Lung (tissue), 12 donors: ENCODE data around the gene DNAAF1. TPM values are rescaled to one million over a fixed set of nuclear protein-coding genes. Genes with fewer than 3 reads are reported as not detected.

Experiments
- ATAC-seq: fragments of 200-7000 bp; cut with Tn5 transposase; one replicate; pipeline ENCODE4 v1.9.1; 2020; ENCODE audit warnings: moderate number of reproducible peaks; ENCODE audit not compliant: insufficient read depth, low FRiP score
- DNase-seq, 3 donors: peaks; one replicate each; pipeline ENCODE4 v3.0.0-alpha.2; 2013 to 2017
- H3K27ac ChIP-seq, 2 donors: one replicate each; pipeline ENCODE4 v1.5.1; 2013; ENCODE audit warnings: mild to moderate bottlenecking in 2 of 2, moderate library complexity in 2 of 2, control low read depth in 1 of 2, inconsistent platforms in 1 of 2, low read depth in 1 of 2, low read length in 1 of 2
- H3K27me3 ChIP-seq, 3 donors: one replicate each; pipeline ENCODE4 v1.5.1; 2013; ENCODE audit warnings: low read length in 2 of 3; ENCODE audit not compliant: control insufficient read depth in 3 of 3, insufficient read depth in 3 of 3
- H3K36me3 ChIP-seq, 4 donors: one replicate each; pipeline ENCODE4 v1.5.1; 2013; ENCODE audit warnings: low read length in 4 of 4, mild to moderate bottlenecking in 1 of 4, moderate library complexity in 1 of 4; ENCODE audit not compliant: control insufficient read depth in 4 of 4, insufficient read depth in 4 of 4
- H3K4me1 ChIP-seq, 5 donors: one replicate each; pipeline ENCODE4 v1.5.1; 2013; ENCODE audit warnings: low read length in 5 of 5, mild to moderate bottlenecking in 2 of 5, moderate library complexity in 1 of 5; ENCODE audit not compliant: control insufficient read depth in 5 of 5, insufficient read depth in 5 of 5
- H3K4me3 ChIP-seq: one replicate; pipeline ENCODE4 v1.5.1; 2013; ENCODE audit warnings: mild to moderate bottlenecking, control low read depth, moderate library complexity
- H3K9ac ChIP-seq, 2 donors: one replicate each; pipeline ENCODE4 v1.5.1; 2013; ENCODE audit warnings: low read length in 2 of 2, control low read depth in 1 of 2; ENCODE audit not compliant: insufficient read depth in 1 of 2
- H3K9me3 ChIP-seq, 4 donors: one replicate each; pipeline ENCODE4 v1.5.1; 2013; ENCODE audit warnings: low read length in 3 of 4, mild to moderate bottlenecking in 1 of 4, moderate library complexity in 1 of 4; ENCODE audit not compliant: control insufficient read depth in 4 of 4, insufficient read depth in 3 of 4
- CTCF ChIP-seq: IDR thresholded peaks from 2 replicates; pipeline ENCODE4 v1.5.1; 2012; ENCODE audit warnings: mild to moderate bottlenecking; ENCODE audit errors: control extremely low read depth, extremely low read depth
- WGBS, 2 donors: extraction: QIAGEN DNeasy Blood & Tissue Kit; methylation state at CpG; one replicate each; pipeline ENCODE4 v1.1.7; 2013; 5-methylcytosine and 5-hydroxymethylcytosine counted together
- polyA plus RNA-seq, 2 donors: library from polyadenylated mRNA; stranded (reverse); fragments of 200-250 nt; gene quantifications; one replicate each; pipeline ENCODE4 v1.2.1, GENCODE V29; 2013
- total RNA-seq, 2 donors: library from RNA; depleted of rRNA in 1 of 2; stranded (reverse); fragments of >200 nt in 1 of 2; gene quantifications; one replicate each; pipeline ENCODE4 v1.2.1, GENCODE V29; 2014 to 2021
- donor health status: control.
- donor health status: control.
- donor health status: Bipolar disorder and iron deficiency.
- donor health status: healthy.
- donor health status: DM: yes; HTN: yes; CAD: no.

DNAAF1 gene
- total and polyA plus RNA-seq, 4 donors: 11.5 to 38.5 (median 12.4) TPM

DNA sequence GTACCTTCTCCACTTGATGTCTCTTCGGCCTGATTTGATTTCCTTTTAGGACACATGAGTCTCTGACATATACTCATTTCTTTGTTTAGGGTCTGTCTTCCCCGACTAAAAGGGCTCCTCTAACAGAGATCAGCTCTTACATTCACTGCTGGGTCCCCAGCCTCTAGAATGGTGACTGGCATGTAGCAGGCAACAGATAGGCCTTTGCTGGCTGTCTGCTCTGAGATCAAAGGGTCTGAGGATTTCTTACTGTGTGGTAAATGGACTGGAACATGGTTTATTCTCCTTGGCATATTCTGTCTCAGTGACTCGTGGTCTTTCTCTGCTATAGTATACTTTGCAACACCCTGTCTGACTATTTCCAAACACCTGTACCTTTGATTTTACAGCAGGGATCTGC is 16.7 kb downstream of the DNAAF1 start:
- TF ChIP-seq CTCF: no peak
- 64 to 66% methylated on average over 3 of the region's 3 CpGs for WGBS, 2 donors
- Histone ChIP-seq H3K36me3 (no peaks in the 10 kb centered on the region), H3K4me3 (no peak overlapping the region), H3K4me1 (no peaks in the 10 kb centered on the region), H3K9ac (no peak overlapping the region), H3K9me3 (no peaks in the 10 kb centered on the region), H3K27ac (no peak overlapping the region), H3K27me3 (peaks cover 0 to 10% (median 3%) of the 10 kb centered on the region in 3 donors)
- DNase-seq (no peak), ATAC-seq (no peak)

- no peaks in the 10 kb centered on the region for H3K36me3 ChIP-seq
- no peak overlapping the region for H3K9ac ChIP-seq
- H3K9me3 ChIP-seq: no peaks in the 10 kb centered on the region
- H3K4me3 ChIP-seq: no peak overlapping the region
- ATAC-seq: no peak
- no peaks in the 10 kb centered on the region for H3K4me1 ChIP-seq
- DNase-seq: no peak
- H3K27ac ChIP-seq: no peak overlapping the region
- TF ChIP-seq CTCF: no peak
- H3K27me3 ChIP-seq: no peaks in the 10 kb centered on the region
- WGBS, 2 donors: 90% methylated on average over 7 of the region's 7 CpGs
These were observed 20.6 kb downstream of the DNAAF1 start for GRCh38 chr16:84165746-84166145.

DNA sequence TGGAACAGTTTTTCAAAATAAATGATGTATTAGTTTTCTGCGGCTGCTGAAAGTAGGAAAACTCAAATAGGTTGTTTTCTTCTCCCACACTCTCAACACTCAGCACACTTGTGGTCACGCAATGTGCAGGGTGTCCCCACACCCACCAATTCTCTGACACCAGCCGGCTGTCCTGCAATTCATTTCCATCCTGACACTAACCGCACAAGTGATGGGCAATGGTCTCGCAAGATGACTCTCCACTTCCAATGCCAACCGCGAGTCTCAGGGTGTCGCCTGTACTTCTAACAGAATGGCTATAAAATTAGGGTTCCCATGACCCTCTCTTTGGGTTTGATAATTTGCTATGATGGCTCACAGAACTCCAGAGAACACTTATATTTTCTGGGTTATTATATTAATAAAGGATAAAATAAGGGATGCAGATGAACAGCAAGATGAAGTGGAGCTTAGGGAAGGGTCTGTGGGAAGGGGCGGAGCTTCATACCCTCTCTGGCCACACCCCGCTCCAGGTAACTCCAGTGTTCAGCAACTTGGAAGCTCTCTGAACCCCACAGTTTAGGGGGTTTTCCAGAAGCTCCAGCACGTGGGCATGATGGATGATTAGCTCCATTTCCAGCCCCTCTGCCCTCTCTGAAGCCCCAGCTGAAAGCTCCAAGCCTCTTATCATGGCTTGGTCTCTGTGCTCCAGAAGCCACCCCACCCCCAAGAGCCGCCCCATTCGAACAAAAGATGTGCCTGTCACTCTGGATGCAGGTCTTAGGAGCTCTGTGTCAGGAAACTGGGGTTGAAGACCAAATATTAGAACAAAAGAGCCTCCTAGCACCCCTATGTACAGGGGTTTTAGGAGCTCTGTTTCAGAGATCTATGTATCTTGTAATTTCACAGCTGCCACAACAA is 21.9 kb downstream of the DNAAF1 start:
- Histone ChIP-seq H3K4me3 (no peak overlapping the region), H3K36me3 (no peaks in the 10 kb centered on the region), H3K4me1 (no peaks in the 10 kb centered on the region), H3K9ac (no peak overlapping the region), H3K9me3 (no peaks in the 10 kb centered on the region), H3K27ac (no peak overlapping the region), H3K27me3 (no peaks in the 10 kb centered on the region)
- no peak for DNase-seq
- 74 to 77% methylated on average over 13 of the region's 13 CpGs for WGBS, 2 donors
- TF ChIP-seq CTCF: no peak
- no peak for ATAC-seq
